Activated CD8-positive, alpha-beta T cell treated with anti-CD3 and anti-CD28 coated beads, Interleukin-2, amount 10 ng/mL, durations not matched to agents 7 days and 5 days (primary cell): ENCODE measurements around the gene CLMP. TPM values are rescaled to one million over a fixed set of nuclear protein-coding genes. Genes with fewer than 3 reads are reported as not detected.

Experiments used
- ATAC-seq: fragments of 150-1000 bp; cut with Tn5 transposase; one replicate; pipeline ENCODE4 v1.10.0; 2021; ENCODE audit warnings: moderate library complexity
- CTCF ChIA-PET: fragments of 350-600 bp; sonication (Branson Sonifier 250); formaldehyde crosslinking; loops from one replicate; lab custom pipeline; 2021; ENCODE audit warnings: antibody characterized with exemption; lab: Charles Lee
- POLR2A ChIA-PET: fragments of 350-600 bp; sonication (Branson Sonifier 250); formaldehyde crosslinking; loops from one replicate; lab custom pipeline; 2021; ENCODE audit warnings: antibody characterized with exemption; lab: Charles Lee
- DNase-seq: peaks from one replicate; pipeline ENCODE4 v3.0.0-alpha.2; 2020
- H3K27ac Mint-ChIP-seq: one replicate; pipeline ENCODE4 v1.8.0; 2021; ENCODE audit warnings: mild to moderate bottlenecking, mixed read lengths
- H3K27me3 Mint-ChIP-seq: one replicate; pipeline ENCODE4 v1.8.0; 2021; ENCODE audit warnings: low read depth, mixed read lengths
- H3K36me3 Mint-ChIP-seq: one replicate; pipeline ENCODE4 v1.8.0; 2021; ENCODE audit warnings: low read depth, mixed read lengths
- H3K4me1 Mint-ChIP-seq: one replicate; pipeline ENCODE4 v1.8.0; 2021; ENCODE audit warnings: low read depth, mixed read lengths
- H3K4me3 Mint-ChIP-seq: one replicate; pipeline ENCODE4 v1.8.0; 2021; ENCODE audit warnings: mild to moderate bottlenecking, mixed read lengths
- H3K9me3 Mint-ChIP-seq: one replicate; pipeline ENCODE4 v1.8.0; 2022; ENCODE audit warnings: mixed read lengths; ENCODE audit not compliant: insufficient read depth
- total RNA-seq, 2 experiments: library from RNA; stranded (reverse); gene quantifications; one replicate each; pipeline ENCODE4 v1.2.3, GENCODE V29; 2021

The CLMP gene
- total RNA-seq: under 1 TPM; 0.29 TPM

DNA sequence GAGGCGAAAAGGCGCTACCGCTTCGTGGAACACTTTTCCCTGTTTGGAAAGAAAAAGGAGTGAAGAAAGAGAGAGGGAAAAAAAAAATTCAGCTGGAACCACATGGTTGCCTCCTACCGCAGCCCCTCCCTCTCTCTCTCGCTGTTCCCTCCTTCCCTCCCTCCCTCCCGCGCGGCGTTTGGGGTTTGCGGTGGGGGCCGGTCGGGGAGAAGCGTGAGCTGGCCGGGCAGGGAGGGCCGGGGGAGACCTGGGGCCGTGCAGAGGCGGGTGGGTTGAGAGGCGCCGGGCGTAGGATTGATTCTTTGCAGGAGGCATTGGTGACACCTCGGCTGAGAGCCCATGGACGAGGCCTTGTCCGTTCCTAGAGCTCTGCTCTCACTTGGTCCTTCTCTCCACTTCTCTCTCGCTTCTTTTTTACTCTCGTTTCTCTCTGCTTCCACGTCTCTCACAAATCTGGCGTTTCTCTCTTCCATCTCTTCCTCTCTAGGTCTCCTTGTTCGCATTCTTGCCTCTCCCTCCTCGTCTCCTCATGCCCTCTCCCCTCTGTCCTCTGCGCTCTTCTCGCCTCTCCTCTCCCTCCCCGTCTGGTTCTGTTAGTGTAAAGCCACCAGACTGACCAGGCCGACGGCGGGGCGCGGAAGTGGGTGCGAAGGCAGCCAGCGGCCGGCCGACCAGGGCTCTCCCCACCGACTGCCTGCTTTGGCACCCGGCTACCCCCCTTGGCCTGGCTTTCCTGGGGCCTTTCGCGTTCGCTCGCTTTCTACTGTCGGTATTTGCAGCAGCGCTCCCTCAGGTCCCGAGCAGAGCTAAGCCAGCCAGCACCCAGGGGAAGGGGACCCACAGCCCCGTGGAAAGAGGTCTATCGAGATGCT lies at the start of gene CLMP:
Gene CLMP, minus strand, starts transcription at position 61 of the 872 bp plus-strand sequence. CDS start 308 bp downstream, outside the sequence.
- Mint-ChIP-seq H3K4me3 (peak within 1 kb of the TSS; percentile 57), H3K36me3 (no peaks in the 10 kb centered on the region), H3K27ac (no peak within 1 kb of the TSS), H3K9me3 (no peaks in the 10 kb centered on the region), H3K27me3 (peaks cover 73% of the 10 kb centered on the region), H3K4me1 (peaks cover 35% of the 10 kb centered on the region)
- DNase-seq: no peak
- ATAC-seq: peak; percentile 60
- CTCF ChIA-PET: no interaction called here
- POLR2A ChIA-PET: no interaction called here

- H3K36me3 Mint-ChIP-seq: no peaks in the 10 kb centered on the region
- ChIA-PET CTCF (interaction anchor here (1.3 to 5.8 kb wide), 3 partner anchors 135 to 187 kb away, joined by 3 to 279 read pairs (median 8); no protein-coding TSS in a partner anchor), POLR2A (no interaction called here)
- peaks cover 2% of the 10 kb centered on the region for H3K4me1 Mint-ChIP-seq
- DNase-seq (no peak), ATAC-seq (no peak)
- peaks cover 18% of the 10 kb centered on the region for H3K27me3 Mint-ChIP-seq
- no peak overlapping the region for H3K27ac Mint-ChIP-seq
- no peak overlapping the region for H3K4me3 Mint-ChIP-seq
- no peaks in the 10 kb centered on the region for H3K9me3 Mint-ChIP-seq
Observed at GRCh38 chr11:123241874-123242543, 47.0 kb upstream of the CLMP start.

DNA sequence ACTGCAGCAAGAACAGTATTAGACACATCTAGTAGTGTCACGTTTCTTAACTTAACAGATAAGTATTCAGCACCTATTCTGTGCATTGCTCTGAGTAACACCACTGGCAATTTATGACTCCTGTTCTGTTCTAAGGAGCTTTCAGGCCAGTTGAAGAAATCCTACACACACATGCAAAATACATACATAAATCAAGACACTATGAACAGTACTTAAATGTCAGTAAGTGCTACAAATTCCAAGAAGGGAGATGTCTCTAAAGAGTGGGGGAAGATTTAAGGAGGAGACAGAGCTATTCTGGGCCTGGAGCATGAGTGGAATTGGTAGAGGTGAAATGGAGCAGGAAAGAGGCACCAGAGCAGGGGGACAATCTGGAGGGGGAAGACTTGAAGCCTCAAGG lies 46.2 kb upstream of the CLMP start:
- POLR2A ChIA-PET: no interaction called here

DNA sequence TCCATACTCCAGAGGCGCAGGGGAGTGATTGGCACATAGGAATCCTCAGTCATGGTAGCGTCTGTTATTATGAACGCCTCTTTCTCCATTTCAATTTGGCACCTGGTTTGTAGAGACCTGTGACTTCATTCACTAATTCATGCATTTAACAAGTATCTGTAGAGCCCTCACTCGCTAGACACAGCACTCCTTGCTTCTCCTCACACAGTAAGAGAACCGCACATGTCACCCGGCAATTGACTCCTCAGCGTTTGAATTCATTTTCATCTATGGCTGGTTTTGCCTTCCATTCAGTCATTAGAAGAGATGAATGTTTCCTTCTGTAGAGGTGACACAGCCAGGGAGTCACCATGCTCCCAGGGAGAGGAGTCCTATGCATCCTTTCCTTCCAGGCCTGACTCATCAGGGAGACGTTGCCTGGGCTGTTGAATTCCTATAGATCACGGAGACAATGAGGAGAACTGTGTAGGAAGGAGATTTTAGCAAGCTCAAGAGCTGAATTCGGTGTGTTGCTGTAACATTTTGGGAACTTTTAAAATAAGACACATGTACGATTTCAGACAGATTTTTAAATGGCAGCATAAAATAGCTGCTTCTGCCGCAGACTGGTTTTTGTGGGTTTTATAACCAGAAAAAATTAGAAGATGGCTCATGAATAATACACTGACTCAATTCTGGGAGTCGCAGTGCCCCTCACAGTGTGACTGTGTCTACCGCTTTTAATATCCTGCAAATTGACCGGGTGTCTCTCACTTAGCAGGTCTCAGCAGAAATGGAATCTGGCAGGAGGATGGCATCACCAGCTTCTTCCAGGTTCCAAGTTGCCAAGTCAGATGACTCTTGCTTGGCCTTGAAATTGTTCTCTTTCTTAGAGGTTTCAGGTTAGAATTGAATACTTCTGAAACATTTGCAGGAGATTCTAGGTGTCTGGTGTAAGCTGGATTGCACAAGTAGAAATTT lies 44.4 kb upstream of the CLMP start:
- DNase-seq: no peak
- no peak for ATAC-seq
- POLR2A ChIA-PET: no interaction called here
- H3K9me3 Mint-ChIP-seq: no peaks in the 10 kb centered on the region
- no peaks in the 10 kb centered on the region for H3K36me3 Mint-ChIP-seq
- no peak overlapping the region for H3K27ac Mint-ChIP-seq
- peaks cover 18% of the 10 kb centered on the region for H3K27me3 Mint-ChIP-seq
- no peak overlapping the region for H3K4me3 Mint-ChIP-seq
- peaks cover 15% of the 10 kb centered on the region for H3K4me1 Mint-ChIP-seq
- CTCF ChIA-PET: interaction anchor here (1.2 to 3.9 kb wide), 5 partner anchors 8 to 137 kb away, joined by 4 to 22 read pairs (median 8); no protein-coding TSS in a partner anchor

More for the DNA sequence above, 46.2 kb upstream of the CLMP start:
- no peaks in the 10 kb centered on the region for H3K9me3 Mint-ChIP-seq
- DNase-seq: no peak
- no peak overlapping the region for H3K4me3 Mint-ChIP-seq
- CTCF ChIA-PET: interaction anchor here (1.3 to 2.7 kb wide), 2 partner anchors 139 to 187 kb away, joined by 3 to 8 read pairs; no protein-coding TSS in a partner anchor
- no peak for ATAC-seq
- no peaks in the 10 kb centered on the region for H3K36me3 Mint-ChIP-seq
- H3K4me1 Mint-ChIP-seq: no peaks in the 10 kb centered on the region
- H3K27ac Mint-ChIP-seq: no peak overlapping the region
- H3K27me3 Mint-ChIP-seq: peaks cover 18% of the 10 kb centered on the region

GRCh38 chr11:123238297-123238696 lies 43.2 kb upstream of the CLMP start:
- ChIA-PET CTCF (interaction anchor here (0.6 to 3.9 kb wide), 3 partner anchors 9 to 127 kb away, joined by 3 to 22 read pairs (median 19); no protein-coding TSS in a partner anchor), POLR2A (interaction anchor here (0.7 kb wide), 1 partner anchor 85 kb away, joined by 3 read pairs; no protein-coding TSS in a partner anchor)
- ATAC-seq: no peak
- no peak for DNase-seq
- Mint-ChIP-seq H3K27ac (no peak overlapping the region), H3K27me3 (peaks cover 13% of the 10 kb centered on the region), H3K9me3 (no peaks in the 10 kb centered on the region), H3K36me3 (peaks cover 3% of the 10 kb centered on the region), H3K4me1 (peaks cover 23% of the 10 kb centered on the region), H3K4me3 (no peak overlapping the region)

DNA sequence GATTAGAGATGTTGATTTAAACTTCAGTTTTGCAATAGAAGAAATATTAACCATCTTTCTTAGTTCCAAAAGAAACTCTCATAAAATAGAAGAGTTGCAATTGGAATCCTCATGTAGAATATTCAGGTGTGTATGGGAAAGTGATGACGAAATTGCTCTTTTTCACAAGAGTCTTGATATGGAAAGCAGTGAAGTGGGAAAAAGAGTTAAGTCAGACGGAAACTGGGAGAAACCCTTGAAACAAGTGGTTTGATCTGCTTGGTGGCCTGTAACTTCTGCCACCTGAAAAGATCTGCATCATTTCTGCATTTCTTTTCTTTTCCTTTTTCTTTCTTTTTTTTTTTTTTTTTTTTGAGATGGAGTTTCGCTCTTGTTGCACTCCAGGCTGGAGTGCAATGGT lies 41.8 kb upstream of the CLMP start:
- Mint-ChIP-seq H3K4me1 (peaks cover 32% of the 10 kb centered on the region), H3K9me3 (peaks cover 3% of the 10 kb centered on the region), H3K36me3 (peaks cover 12% of the 10 kb centered on the region), H3K27ac (no peak overlapping the region), H3K4me3 (no peak overlapping the region), H3K27me3 (peaks cover 10% of the 10 kb centered on the region)
- POLR2A ChIA-PET: no interaction called here
- CTCF ChIA-PET: interaction anchor here (2.9 to 3.9 kb wide), 2 partner anchors 10 to 24 kb away, joined by 19 to 22 read pairs; no protein-coding TSS in a partner anchor
- no peak for DNase-seq
- no peak for ATAC-seq

DNA sequence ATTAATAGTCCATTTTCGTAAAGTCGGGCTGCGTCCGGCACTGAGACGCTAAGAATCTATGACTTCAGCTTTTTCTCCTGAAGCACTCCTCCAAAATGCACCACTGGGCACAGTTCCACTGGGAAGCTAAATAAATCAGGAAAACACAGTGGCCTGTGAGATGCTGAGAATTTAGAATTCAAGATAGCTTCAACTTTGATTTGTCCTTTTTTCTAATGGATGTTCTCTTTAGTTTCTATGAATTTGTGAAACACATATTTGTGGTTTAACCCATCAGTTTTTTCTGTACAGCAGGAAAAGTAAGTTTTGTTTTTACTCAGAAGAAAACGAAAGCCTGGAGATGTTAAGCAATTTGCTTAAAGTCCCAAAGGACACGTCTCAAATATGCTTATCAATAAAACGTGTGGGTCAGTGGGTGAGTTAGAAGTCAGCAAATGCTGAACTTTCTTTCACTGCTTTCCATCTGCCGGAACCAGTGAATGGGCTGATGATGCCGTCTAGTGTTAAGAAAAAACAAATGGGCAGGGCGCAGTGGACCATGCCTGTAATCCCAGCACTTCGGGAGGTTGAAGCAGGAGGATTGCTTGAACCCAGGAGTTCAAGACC lies 40.7 kb upstream of the CLMP start:
- ChIA-PET POLR2A (no interaction called here), CTCF (interaction anchor here (1.2 to 1.6 kb wide), 4 partner anchors 9 to 125 kb away, joined by 5 to 15 read pairs (median 8); no protein-coding TSS in a partner anchor)
- Mint-ChIP-seq H3K36me3 (peaks cover 15% of the 10 kb centered on the region), H3K27ac (peak overlapping the region; percentile 14), H3K9me3 (peaks cover 3% of the 10 kb centered on the region), H3K27me3 (peaks cover 6% of the 10 kb centered on the region), H3K4me3 (no peak overlapping the region), H3K4me1 (peaks cover 32% of the 10 kb centered on the region)
- ATAC-seq: no peak
- no peak for DNase-seq

DNA sequence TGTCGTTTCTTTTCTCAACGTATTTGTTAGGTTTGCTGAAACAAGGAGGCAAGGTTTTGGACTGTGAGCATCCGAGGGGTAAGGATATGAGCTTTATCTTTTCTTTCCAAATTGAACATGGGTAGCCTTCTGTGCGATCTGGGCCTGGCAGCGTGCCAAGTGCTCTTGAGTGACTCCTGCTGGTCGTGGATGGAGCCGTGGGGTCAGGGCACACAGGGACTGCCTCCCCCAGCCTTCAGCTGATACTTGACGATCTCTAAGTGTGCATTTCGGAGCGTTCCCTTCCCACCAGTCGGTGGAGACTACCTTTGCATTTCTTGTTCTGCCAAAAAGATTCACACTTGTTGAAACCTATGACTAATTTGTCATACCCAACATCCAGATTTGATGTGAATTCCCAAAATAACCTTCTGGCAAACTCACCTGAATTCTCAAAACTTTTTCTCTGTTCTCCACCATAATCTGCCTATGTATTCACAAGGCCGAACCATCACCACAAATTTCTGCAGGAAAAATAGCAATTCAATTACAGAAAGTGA lies 40.1 kb upstream of the CLMP start:
- POLR2A ChIA-PET: no interaction called here
- H3K4me3 Mint-ChIP-seq: no peak overlapping the region

GRCh38 chr11:123233975-123234334 lies 38.9 kb upstream of the CLMP start:
- Mint-ChIP-seq H3K4me3 (no peak overlapping the region), H3K27me3 (peaks cover 11% of the 10 kb centered on the region), H3K4me1 (peaks cover 32% of the 10 kb centered on the region), H3K9me3 (peaks cover 3% of the 10 kb centered on the region), H3K36me3 (peaks cover 15% of the 10 kb centered on the region), H3K27ac (peak overlapping the region; percentile 88)
- DNase-seq: no peak
- ChIA-PET POLR2A (interaction anchor here (1.1 to 4.4 kb wide), 3 partner anchors 30 to 177 kb away, joined by 3 to 24 read pairs (median 4); partner anchors contain the start of gene HSPA8), CTCF (interaction anchor here (1.1 to 2.1 kb wide), 6 partner anchors 13 to 343 kb away, joined by 3 to 26 read pairs (median 6); no protein-coding TSS in a partner anchor)
- ATAC-seq: no peak

More for the DNA sequence above, 40.1 kb upstream of the CLMP start:
- Mint-ChIP-seq H3K9me3 (peaks cover 3% of the 10 kb centered on the region), H3K36me3 (peaks cover 15% of the 10 kb centered on the region), H3K27me3 (peaks cover 9% of the 10 kb centered on the region), H3K4me1 (peaks cover 32% of the 10 kb centered on the region), H3K27ac (peak overlapping the region; percentile 14)
- no peak for ATAC-seq
- CTCF ChIA-PET: interaction anchor here (1.2 to 1.6 kb wide), 4 partner anchors 10 to 124 kb away, joined by 5 to 15 read pairs (median 8); no protein-coding TSS in a partner anchor
- DNase-seq: peak; percentile 46
